Gastroesophageal sphincter (tissue), 4 donors: Measurements from ENCODE around the gene NSFL1C. TPM values are rescaled to one million over a fixed set of nuclear protein-coding genes. Genes with fewer than 3 reads are reported as not detected.

ENCODE experiments used
- ATAC-seq: fragments of 150-250 bp; one replicate; pipeline ENCODE4 v1.9.1; 2016; ENCODE audit warnings: mild to moderate bottlenecking, moderate library complexity
- H3K27ac ChIP-seq, 4 donors: fragments of 200-600 bp; sonication (generic) in 3 of 4; 1 replicate in 3 of 4; 2 replicates in 1 of 4; pipeline ENCODE4 v1.5.1; 2016 to 2019
- H3K27me3 ChIP-seq: fragments of 200-600 bp; sonication (generic); one replicate; pipeline ENCODE4 v1.5.1; 2019
- H3K36me3 ChIP-seq, 2 donors: fragments of 200-600 bp; sonication (generic); one replicate each; pipeline ENCODE4 v1.5.1; 2019; ENCODE audit warnings: control low read depth in 1 of 2
- H3K4me1 ChIP-seq, 3 donors: fragments of 200-600 bp; sonication (generic); 1 replicate in 2 of 3; 2 replicates in 1 of 3; pipeline ENCODE4 v1.5.1; 2016 to 2019; ENCODE audit warnings: control low read depth in 2 of 3
- H3K4me3 ChIP-seq, 2 donors: fragments of 200-600 bp; sonication (generic); one replicate each; pipeline ENCODE4 v1.5.1; 2019; ENCODE audit warnings: mild to moderate bottlenecking in 1 of 2, moderate library complexity in 1 of 2
- H3K9me3 ChIP-seq, 3 donors: fragments of 200-600 bp; sonication (generic); one replicate each; pipeline ENCODE4 v1.5.1; 2017 to 2019; ENCODE audit warnings: control low read depth in 2 of 3
- CTCF ChIP-seq, 4 experiments: fragments of 200-600 bp in 2 of 4; fragments of 450-650 bp in 2 of 4; sonication (generic) in 1 of 4; IDR thresholded peaks; one replicate each; pipeline ENCODE4 v1.5.1; 2017 to 2019; ENCODE audit warnings: antibody characterized with exemption in 4 of 4, mild to moderate bottlenecking in 2 of 4, moderate library complexity in 2 of 4
- EP300 ChIP-seq: sonication (generic); formaldehyde crosslinking; IDR thresholded peaks from one replicate; pipeline ENCODE4 v1.6.1; 2017; ENCODE audit warnings: antibody characterized with exemption, mild to moderate bottlenecking
- POLR2A ChIP-seq, 2 donors: fragments of 450-650 bp; IDR thresholded peaks; one replicate each; pipeline ENCODE4 v1.6.1; 2017; ENCODE audit warnings: antibody characterized with exemption in 2 of 2, mild to moderate bottlenecking in 2 of 2, moderate library complexity in 1 of 2
- POLR2AphosphoS5 ChIP-seq: sonication (generic); formaldehyde crosslinking; IDR thresholded peaks from one replicate; pipeline ENCODE4 v1.6.1; 2017; ENCODE audit warnings: antibody characterized with exemption
- WGBS, 2 donors: methylation state at CpG; one replicate each; pipeline ENCODE4 v1.1.5; 2018; ENCODE audit warnings: low coverage in 1 of 2; 5-methylcytosine and 5-hydroxymethylcytosine counted together
- total RNA-seq, 4 donors: library from RNA; depleted of rRNA; stranded (reverse); fragments of >200 nt; gene quantifications; one replicate each; pipeline ENCODE4 v1.1.0, GENCODE V29; 2016

The NSFL1C gene
- total RNA-seq, 4 donors from 2014 or later = 48.8 to 64.1 (median 53.5) TPM

GRCh38 chr20:1397710-1398109 is 68.9 kb downstream of the NSFL1C start:
- TF ChIP-seq CTCF (IDR thresholded peaks at IDR 0.05) (peak in 3 of 4 experiments; percentile 23 to 46 (median 26)), EP300 (no peak), POLR2A (IDR thresholded peaks at IDR 0.05) (no peak), POLR2AphosphoS5 (no peak)
- no peaks in the 10 kb centered on the region for H3K36me3 ChIP-seq
- H3K4me1 ChIP-seq = peaks cover 3 to 8% (median 3%) of the 10 kb centered on the region in 3 donors
- peaks cover 33% of the 10 kb centered on the region for H3K27me3 ChIP-seq
- WGBS, 2 donors = 35 to 68% methylated on average over 4 of the region's 4 CpGs
- no peak overlapping the region for H3K27ac ChIP-seq
- no peak overlapping the region for H3K4me3 ChIP-seq
- H3K9me3 ChIP-seq = no peaks in the 10 kb centered on the region
- ATAC-seq = no peak

- WGBS, 2 donors = 73% methylated on average over 4 of the region's 4 CpGs; no CpG with 5 or more reads in 1 of the 2 donors
- Histone ChIP-seq H3K9me3 (no peaks in the 10 kb centered on the region), H3K36me3 (no peaks in the 10 kb centered on the region), H3K27ac (no peak overlapping the region), H3K4me1 (peaks cover 3 to 16% (median 6%) of the 10 kb centered on the region in 3 donors), H3K4me3 (no peak overlapping the region), H3K27me3 (peaks cover 33% of the 10 kb centered on the region)
- no peak for TF ChIP-seq POLR2AphosphoS5
- TF ChIP-seq POLR2A (IDR thresholded peaks at IDR 0.05) = no peak
- TF ChIP-seq CTCF (IDR thresholded peaks at IDR 0.05) = no peak
- no peak for TF ChIP-seq EP300
- no peak for ATAC-seq
Observed at GRCh38 chr20:1396702-1397101, 69.9 kb downstream of the NSFL1C start.

GRCh38 chr20:1396264-1396663 is 70.4 kb downstream of the NSFL1C start:
- Histone ChIP-seq H3K4me3 (no peak overlapping the region), H3K4me1 (peaks cover 3 to 20% (median 11%) of the 10 kb centered on the region in 3 donors), H3K36me3 (no peaks in the 10 kb centered on the region), H3K9me3 (no peaks in the 10 kb centered on the region), H3K27me3 (peaks cover 33% of the 10 kb centered on the region), H3K27ac (no peak overlapping the region)
- TF ChIP-seq POLR2AphosphoS5 (no peak), POLR2A (IDR thresholded peaks at IDR 0.05) (no peak), CTCF (IDR thresholded peaks at IDR 0.05) (no peak), EP300 (no peak)
- ATAC-seq = no peak
- 43 to 50% methylated on average over 1 of the region's 1 CpG for WGBS, 2 donors

- ATAC-seq = no peak
- no peak overlapping the region for H3K27ac ChIP-seq
- WGBS, 2 donors = 40 to 44% methylated on average over 1 of the region's 2 CpGs
- no peak for TF ChIP-seq POLR2A (IDR thresholded peaks at IDR 0.05)
- TF ChIP-seq POLR2AphosphoS5 = no peak
- TF ChIP-seq EP300 = no peak
- no peak for TF ChIP-seq CTCF (IDR thresholded peaks at IDR 0.05)
- no peak overlapping the region for H3K4me3 ChIP-seq
- no peaks in the 10 kb centered on the region for H3K9me3 ChIP-seq
- H3K36me3 ChIP-seq = no peaks in the 10 kb centered on the region
- peaks cover 33% of the 10 kb centered on the region for H3K27me3 ChIP-seq
- peaks cover 3 to 36% (median 26%) of the 10 kb centered on the region in 3 donors for H3K4me1 ChIP-seq
Observed at GRCh38 chr20:1394686-1395085, 72.0 kb downstream of the NSFL1C start.

GRCh38 chr20:1393507-1393882 is 73.2 kb downstream of the NSFL1C start:
- no peak for ATAC-seq
- H3K4me1 ChIP-seq = peaks cover 3 to 48% (median 38%) of the 10 kb centered on the region in 3 donors
- H3K27me3 ChIP-seq = peaks cover 21% of the 10 kb centered on the region
- H3K36me3 ChIP-seq = no peaks in the 10 kb centered on the region
- WGBS, 2 donors = 58 to 71% methylated on average over 7 of the region's 7 CpGs
- TF ChIP-seq CTCF (IDR thresholded peaks at IDR 0.05) (no peak), POLR2A (IDR thresholded peaks at IDR 0.05) (no peak), POLR2AphosphoS5 (no peak), EP300 (no peak)
- peak overlapping the region; percentile 68 to 93 (median 83) for H3K27ac ChIP-seq
- peak overlapping the region; percentile 84 to 98 for H3K4me3 ChIP-seq
- no peaks in the 10 kb centered on the region for H3K9me3 ChIP-seq
